Spleen (tissue), 11 donors: ENCODE results near the gene FSHB. TPM values are rescaled to one million over a fixed set of nuclear protein-coding genes. Genes with fewer than 3 reads are reported as not detected.

Experiments used
- DNase-seq: peaks from one replicate; pipeline ENCODE4 v3.0.0-alpha.2; 2020
- H3K27ac ChIP-seq, 8 donors: fragments of 200-600 bp; sonication (generic) in 7 of 8; 1 replicate in 4 of 8; 2 replicates in 4 of 8; pipeline versions ENCODE4 v1.5.0 to v1.8.0; 2016 to 2021; ENCODE audit warnings: inconsistent platforms in 4 of 8, mild to moderate bottlenecking in 4 of 8, moderate library complexity in 1 of 8
- H3K27me3 ChIP-seq, 7 donors: fragments of 200-600 bp; sonication (generic) in 6 of 7; replicated peaks in 1 of 7; 1 replicate in 4 of 7; 2 replicates in 3 of 7; pipeline versions ENCODE4 v1.5.0 to v1.8.0; 2016 to 2021; ENCODE audit warnings: inconsistent platforms in 3 of 7, mild to moderate bottlenecking in 1 of 7
- H3K36me3 ChIP-seq, 6 donors: fragments of 200-600 bp; sonication (generic) in 5 of 6; 1 replicate in 4 of 6; 2 replicates in 2 of 6; pipeline versions ENCODE4 v1.5.0 to v1.8.0; 2016 to 2021; ENCODE audit warnings: inconsistent platforms in 2 of 6
- H3K4me1 ChIP-seq, 6 donors: fragments of 200-600 bp; sonication (generic) in 5 of 6; 1 replicate in 3 of 6; 2 replicates in 3 of 6; pipeline versions ENCODE4 v1.5.0 to v1.8.0; 2016 to 2021; ENCODE audit warnings: inconsistent platforms in 3 of 6
- H3K4me3 ChIP-seq, 8 donors: fragments of 200-600 bp; sonication (generic) in 7 of 8; 1 replicate in 4 of 8; 2 replicates in 4 of 8; pipeline versions ENCODE4 v1.5.0 to v1.8.0; 2016 to 2021; ENCODE audit warnings: inconsistent platforms in 4 of 8, mild to moderate bottlenecking in 4 of 8, moderate library complexity in 2 of 8
- H3K9me3 ChIP-seq, 8 donors: fragments of 200-600 bp; sonication (generic) in 7 of 8; 1 replicate in 4 of 8; 2 replicates in 4 of 8; pipeline versions ENCODE4 v1.5.0 to v1.8.0; 2016 to 2021; ENCODE audit warnings: inconsistent platforms in 4 of 8
- POLR2A ChIP-seq, 3 donors: fragments of 450-650 bp; IDR thresholded peaks; one replicate each; pipeline ENCODE4 v1.5.1; 2017; ENCODE audit warnings: antibody characterized with exemption in 3 of 3, mild to moderate bottlenecking in 1 of 3
- POLR2AphosphoS5 ChIP-seq, 3 donors: sonication (generic); formaldehyde crosslinking; IDR thresholded peaks; one replicate each; pipeline ENCODE4 v1.5.1; 2017; ENCODE audit warnings: antibody characterized with exemption in 3 of 3
- WGBS, 5 donors: extraction: QIAGEN DNeasy Blood & Tissue Kit in 3 of 5; methylation state at CpG; one replicate each; pipeline versions ENCODE4 v1.1.5 to v1.1.7; 2013 to 2018; 5-methylcytosine and 5-hydroxymethylcytosine counted together
- intact Hi-C: fragments of 100-400 bp; cut with DNase I; formaldehyde crosslinking; loops from one replicate; pipeline ENCODE4 v1.15.0; 2023; ENCODE audit warnings: low total_unique reads
- polyA plus RNA-seq, 3 donors: library from polyadenylated mRNA; stranded (reverse); fragments of 200-250 nt; gene quantifications; one replicate each; pipeline ENCODE4 v1.2.1, GENCODE V29; 2013
- total RNA-seq, 7 donors: library from RNA; depleted of rRNA in 3 of 7; stranded (reverse); fragments of >200 nt in 3 of 7; fragmentation: NEBNext Ultra II Directional in 4 of 7; extraction: Animal tissue kit (Norgen Biotek cat#: 25700) in 4 of 7; gene quantifications; one replicate each; pipeline versions ENCODE4 v1.1.0 to v1.2.1, GENCODE V29; 2016 to 2021
- TF ChIP-seq, protein P1 (sequence below), 11 experiments: fragments of 200-600 bp in 7 of 11; fragments of 450-650 bp in 4 of 11; sonication (generic) in 4 of 11; IDR thresholded peaks in 8 of 11; conservative IDR thresholded peaks in 3 of 11; 1 replicate in 7 of 11; 2 replicates in 4 of 11; pipeline versions ENCODE4 v1.4.0 to v1.8.0; 2016 to 2021; ENCODE audit warnings: antibody characterized with exemption in 11 of 11, inconsistent platforms in 4 of 11, mild to moderate bottlenecking in 1 of 11
- donor health status: healthy with polysubstance abuse.
- donor health status: DM: no; HTN: no; CAD: no; lungs with moderate emphysema.
- donor health status: DM: no; HTN: no; CAD: no.
- donor health status: Bipolar disorder and iron deficiency.
- donor health status: healthy.
- donor health status: DM: no; HTN: no; CAD: no.
- donor health status: DM: yes; HTN: yes; CAD: no.

FSHB gene
- total and polyA plus RNA-seq, 10 donors, result not detected

DNA sequence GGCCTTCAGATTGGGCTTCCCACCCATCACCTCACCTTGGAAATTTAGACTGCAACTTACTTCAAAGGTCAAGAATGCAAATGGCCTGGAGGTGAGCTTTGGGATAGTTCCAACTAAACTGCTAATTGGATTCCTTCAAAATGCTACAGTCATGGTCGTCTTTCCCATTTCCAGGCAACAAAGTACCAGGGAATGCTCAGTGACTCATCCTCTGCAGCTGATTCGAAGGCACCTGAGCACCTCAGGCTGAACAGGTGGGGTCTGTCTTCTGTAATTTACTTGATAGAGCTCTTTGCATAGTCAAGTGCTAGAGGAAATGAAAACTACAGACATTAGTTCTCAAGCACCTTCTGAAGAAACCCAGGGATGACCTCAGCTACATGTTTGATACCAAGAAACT is 20.5 kb upstream of the FSHB start:
- Histone ChIP-seq H3K4me1 (peaks cover 0 to 9% (median 0%) of the 10 kb centered on the region in 6 donors), H3K27ac (no peak overlapping the region), H3K36me3 (no peaks in the 10 kb centered on the region), H3K27me3 (no peaks in the 10 kb centered on the region), H3K9me3 (no peaks in the 10 kb centered on the region), H3K4me3 (no peak overlapping the region)
- intact Hi-C loops, result no loop called here
- no peak for DNase-seq
- 49 to 78% (median 65%) methylated on average over 2 of the region's 2 CpGs for WGBS, 5 donors
- no peak for TF ChIP-seq POLR2AphosphoS5 (IDR thresholded peaks at IDR 0.05)
- TF ChIP-seq POLR2A (IDR thresholded peaks at IDR 0.05), result no peak
- TF ChIP-seq, protein P1, sequence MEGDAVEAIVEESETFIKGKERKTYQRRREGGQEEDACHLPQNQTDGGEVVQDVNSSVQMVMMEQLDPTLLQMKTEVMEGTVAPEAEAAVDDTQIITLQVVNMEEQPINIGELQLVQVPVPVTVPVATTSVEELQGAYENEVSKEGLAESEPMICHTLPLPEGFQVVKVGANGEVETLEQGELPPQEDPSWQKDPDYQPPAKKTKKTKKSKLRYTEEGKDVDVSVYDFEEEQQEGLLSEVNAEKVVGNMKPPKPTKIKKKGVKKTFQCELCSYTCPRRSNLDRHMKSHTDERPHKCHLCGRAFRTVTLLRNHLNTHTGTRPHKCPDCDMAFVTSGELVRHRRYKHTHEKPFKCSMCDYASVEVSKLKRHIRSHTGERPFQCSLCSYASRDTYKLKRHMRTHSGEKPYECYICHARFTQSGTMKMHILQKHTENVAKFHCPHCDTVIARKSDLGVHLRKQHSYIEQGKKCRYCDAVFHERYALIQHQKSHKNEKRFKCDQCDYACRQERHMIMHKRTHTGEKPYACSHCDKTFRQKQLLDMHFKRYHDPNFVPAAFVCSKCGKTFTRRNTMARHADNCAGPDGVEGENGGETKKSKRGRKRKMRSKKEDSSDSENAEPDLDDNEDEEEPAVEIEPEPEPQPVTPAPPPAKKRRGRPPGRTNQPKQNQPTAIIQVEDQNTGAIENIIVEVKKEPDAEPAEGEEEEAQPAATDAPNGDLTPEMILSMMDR (IDR thresholded peaks at IDR 0.05 in 8 of 11, conservative IDR thresholded peaks at IDR 0.05 in 3 of 11), result no peak

DNA sequence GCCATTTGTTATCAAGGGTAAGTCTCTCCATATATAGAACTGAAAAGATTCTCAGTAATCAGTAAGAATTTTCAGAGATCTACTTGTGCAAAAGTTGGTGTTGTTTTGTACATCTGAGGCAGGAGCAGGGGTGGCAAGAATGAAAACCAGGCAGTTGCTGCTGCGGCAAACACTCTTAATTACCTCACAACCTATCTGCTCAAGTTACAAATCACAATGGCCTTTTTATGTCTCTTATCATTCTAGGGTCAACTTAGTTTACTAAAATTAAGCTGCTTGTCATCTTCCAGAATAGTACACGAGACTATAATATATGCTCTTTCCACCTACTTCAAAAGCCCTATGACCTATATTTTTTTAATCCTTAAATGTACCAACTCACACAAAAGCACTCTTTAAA is 14.3 kb upstream of the FSHB start:
- intact Hi-C loops, result no loop called here
- no peaks in the 10 kb centered on the region for H3K4me1 ChIP-seq
- no peak overlapping the region for H3K27ac ChIP-seq
- 56 to 75% (median 70%) methylated on average over 2 of the region's 2 CpGs for WGBS, 5 donors
- no peak for DNase-seq
- H3K4me3 ChIP-seq, result no peak overlapping the region
- TF ChIP-seq, protein P1 (IDR thresholded peaks at IDR 0.05 in 8 of 11, conservative IDR thresholded peaks at IDR 0.05 in 3 of 11), result no peak
- no peak for TF ChIP-seq POLR2AphosphoS5 (IDR thresholded peaks at IDR 0.05)
- TF ChIP-seq POLR2A (IDR thresholded peaks at IDR 0.05), result no peak
- H3K36me3 ChIP-seq, result no peaks in the 10 kb centered on the region
- H3K27me3 ChIP-seq, result no peaks in the 10 kb centered on the region
- H3K9me3 ChIP-seq, result no peaks in the 10 kb centered on the region

DNA sequence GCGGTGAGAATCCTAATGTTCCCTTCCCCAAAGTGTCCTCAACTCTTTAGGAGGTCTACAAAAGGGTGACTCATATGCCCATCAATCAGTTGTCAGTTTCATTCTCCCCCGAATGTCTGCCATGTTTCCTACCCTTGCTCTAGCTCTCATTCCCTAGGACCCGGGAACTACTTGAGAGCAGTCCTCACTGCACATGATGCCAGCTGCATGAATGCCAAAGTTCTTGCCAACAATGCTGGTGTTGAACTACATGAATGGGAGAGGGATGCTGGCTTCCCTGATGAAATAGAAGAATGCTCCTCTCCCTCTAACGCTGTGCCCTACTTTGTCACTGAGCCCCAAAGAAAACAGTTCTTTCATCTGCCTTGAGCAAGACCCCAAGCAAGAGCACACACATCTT is 12.5 kb upstream of the FSHB start:
- no peak for DNase-seq
- Histone ChIP-seq H3K9me3 (no peaks in the 10 kb centered on the region), H3K4me1 (no peaks in the 10 kb centered on the region), H3K27ac (no peak overlapping the region), H3K4me3 (no peak overlapping the region), H3K27me3 (no peaks in the 10 kb centered on the region), H3K36me3 (no peaks in the 10 kb centered on the region)
- intact Hi-C loops, result no loop called here
- TF ChIP-seq POLR2A (IDR thresholded peaks at IDR 0.05) (no peak), POLR2AphosphoS5 (IDR thresholded peaks at IDR 0.05) (no peak)
- TF ChIP-seq, protein P1 (IDR thresholded peaks at IDR 0.05 in 8 of 11, conservative IDR thresholded peaks at IDR 0.05 in 3 of 11), result no peak
- WGBS, 5 donors, result 83 to 96% (median 88%) methylated on average over 4 of the region's 4 CpGs

DNA sequence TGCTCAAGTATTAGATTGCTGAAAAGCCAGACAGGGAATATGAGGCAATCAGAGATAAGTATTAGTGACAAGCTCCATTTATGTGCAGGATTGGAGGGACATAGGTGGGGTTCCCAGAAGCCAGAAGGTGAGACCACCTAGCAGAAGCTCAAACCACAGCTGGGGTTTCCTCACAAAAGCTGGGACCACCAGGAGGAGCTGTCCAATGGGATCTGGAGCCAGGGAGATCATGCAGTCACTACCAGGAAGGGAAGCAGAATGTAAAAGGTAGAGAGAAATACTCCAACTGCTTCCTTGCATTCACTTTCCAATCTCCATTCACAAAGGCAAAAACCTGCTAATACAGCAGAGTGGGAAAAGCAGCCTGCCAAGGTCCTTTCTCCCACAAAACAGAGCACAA is 5.2 kb upstream of the FSHB start:
- H3K36me3 ChIP-seq, result no peaks in the 10 kb centered on the region
- peaks cover 0 to 18% (median 14%) of the 10 kb centered on the region in 8 donors for H3K9me3 ChIP-seq
- no peaks in the 10 kb centered on the region for H3K4me1 ChIP-seq
- no peaks in the 10 kb centered on the region for H3K27me3 ChIP-seq
- H3K27ac ChIP-seq, result no peak overlapping the region
- TF ChIP-seq POLR2A (IDR thresholded peaks at IDR 0.05) (no peak), POLR2AphosphoS5 (IDR thresholded peaks at IDR 0.05) (no peak)
- TF ChIP-seq, protein P1 (IDR thresholded peaks at IDR 0.05 in 8 of 11, conservative IDR thresholded peaks at IDR 0.05 in 3 of 11), result no peak
- no peak overlapping the region for H3K4me3 ChIP-seq
- intact Hi-C loops, result no loop called here
- no peak for DNase-seq
